Omental fat pad (tissue), 4 donors: ENCODE measurements around the gene GMDS. TPM values are rescaled to one million over a fixed set of nuclear protein-coding genes. Genes with fewer than 3 reads are reported as not detected.

Experiments
- ATAC-seq: fragments of 150-250 bp; one replicate; pipeline ENCODE4 v1.9.1; 2016; ENCODE audit warnings: mild to moderate bottlenecking, moderate library complexity; ENCODE audit not compliant: low FRiP score
- DNase-seq: peaks from one replicate; pipeline ENCODE4 v3.0.0-alpha.2; 2019; ENCODE audit warnings: low spot score
- total RNA-seq, 4 donors: library from RNA; depleted of rRNA; stranded (reverse); fragments of >200 nt; gene quantifications; one replicate each; pipeline ENCODE4 v1.1.0, GENCODE V29; 2016
- TF ChIP-seq, protein P1 (sequence below), 3 donors: fragments of 450-650 bp; IDR thresholded peaks; one replicate each; pipeline ENCODE4 v1.5.1; 2016 to 2017; ENCODE audit warnings: antibody characterized with exemption in 3 of 3, mild to moderate bottlenecking in 3 of 3, moderate library complexity in 2 of 3

GMDS gene
- total RNA-seq, 4 donors from 2014 or later, result 5.6 to 20.6 (median 10.7) TPM

DNA sequence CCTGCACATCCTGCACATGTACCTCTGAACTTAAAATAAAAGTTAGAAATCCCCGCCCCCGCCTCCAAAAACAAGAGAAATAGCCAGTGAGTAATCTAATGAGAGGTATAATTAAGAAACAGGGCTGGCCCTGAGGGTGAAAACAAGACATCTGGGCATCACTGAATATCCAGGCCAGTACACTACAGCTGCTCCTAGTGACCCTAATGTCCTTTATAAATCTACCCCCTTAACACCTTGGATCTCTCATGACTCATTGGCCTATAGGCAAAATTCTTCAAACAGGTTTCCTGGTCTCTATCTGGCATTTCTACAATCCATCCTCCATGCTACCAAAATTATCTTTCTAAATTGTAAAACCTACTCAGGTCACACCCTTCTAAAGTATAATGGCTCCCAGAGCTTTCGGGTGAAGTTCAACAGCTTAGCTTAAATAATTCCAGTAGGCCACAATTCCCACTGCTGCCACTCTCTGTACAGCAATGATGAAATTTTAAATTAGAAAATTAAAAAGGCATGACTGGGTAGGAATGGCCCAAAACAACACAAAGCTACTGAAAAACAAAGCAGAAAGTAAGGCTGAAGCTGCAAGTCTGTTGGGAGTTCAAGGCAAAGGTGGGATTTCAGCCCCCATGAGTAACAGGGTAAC is 260.9 kb downstream of the GMDS start:
- no peak for ATAC-seq
- TF ChIP-seq, protein P1, sequence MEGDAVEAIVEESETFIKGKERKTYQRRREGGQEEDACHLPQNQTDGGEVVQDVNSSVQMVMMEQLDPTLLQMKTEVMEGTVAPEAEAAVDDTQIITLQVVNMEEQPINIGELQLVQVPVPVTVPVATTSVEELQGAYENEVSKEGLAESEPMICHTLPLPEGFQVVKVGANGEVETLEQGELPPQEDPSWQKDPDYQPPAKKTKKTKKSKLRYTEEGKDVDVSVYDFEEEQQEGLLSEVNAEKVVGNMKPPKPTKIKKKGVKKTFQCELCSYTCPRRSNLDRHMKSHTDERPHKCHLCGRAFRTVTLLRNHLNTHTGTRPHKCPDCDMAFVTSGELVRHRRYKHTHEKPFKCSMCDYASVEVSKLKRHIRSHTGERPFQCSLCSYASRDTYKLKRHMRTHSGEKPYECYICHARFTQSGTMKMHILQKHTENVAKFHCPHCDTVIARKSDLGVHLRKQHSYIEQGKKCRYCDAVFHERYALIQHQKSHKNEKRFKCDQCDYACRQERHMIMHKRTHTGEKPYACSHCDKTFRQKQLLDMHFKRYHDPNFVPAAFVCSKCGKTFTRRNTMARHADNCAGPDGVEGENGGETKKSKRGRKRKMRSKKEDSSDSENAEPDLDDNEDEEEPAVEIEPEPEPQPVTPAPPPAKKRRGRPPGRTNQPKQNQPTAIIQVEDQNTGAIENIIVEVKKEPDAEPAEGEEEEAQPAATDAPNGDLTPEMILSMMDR (IDR thresholded peaks at IDR 0.05), result no peak
- no peak for DNase-seq

DNA sequence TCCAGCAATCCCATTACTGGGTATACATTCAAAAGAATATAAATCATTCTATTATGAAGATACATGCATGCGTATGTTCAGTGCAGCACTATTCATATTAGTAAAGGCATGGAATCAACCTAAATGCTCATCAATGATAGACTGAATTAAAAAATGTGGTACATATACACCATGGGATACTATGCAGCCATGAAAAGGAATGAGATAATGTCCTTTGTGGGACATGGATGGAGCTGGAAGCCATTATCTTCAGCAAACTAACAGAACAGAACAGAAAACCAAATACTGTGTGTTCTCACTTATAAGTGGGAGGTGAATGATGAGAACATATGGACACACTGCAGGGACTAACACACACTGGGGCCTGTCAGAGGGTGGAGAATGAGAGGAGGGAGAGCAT is 261.6 kb downstream of the GMDS start:
- TF ChIP-seq, protein P1 (IDR thresholded peaks at IDR 0.05), result no peak
- ATAC-seq, result no peak
- DNase-seq, result no peak

DNA sequence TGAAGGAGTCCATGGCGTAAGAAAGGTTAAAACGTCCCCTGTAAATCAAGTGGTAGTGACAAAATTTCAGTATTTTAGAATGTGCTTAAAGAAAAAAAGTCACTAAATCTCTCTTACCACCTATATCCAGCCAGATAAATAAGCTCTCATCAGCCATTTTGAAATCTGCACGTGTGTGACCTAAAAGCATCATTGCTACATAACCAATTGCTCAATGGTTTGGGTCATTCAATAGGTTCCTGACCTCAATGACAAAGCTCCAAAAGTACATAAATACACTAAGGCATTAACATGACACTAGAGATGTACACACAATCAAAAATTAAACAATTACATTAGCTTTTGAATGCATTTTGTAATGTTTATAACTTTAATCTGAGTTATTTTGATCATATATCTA is 272.4 kb downstream of the GMDS start:
- DNase-seq (no peak), ATAC-seq (no peak)
- TF ChIP-seq, protein P1 (IDR thresholded peaks at IDR 0.05), result no peak

DNA sequence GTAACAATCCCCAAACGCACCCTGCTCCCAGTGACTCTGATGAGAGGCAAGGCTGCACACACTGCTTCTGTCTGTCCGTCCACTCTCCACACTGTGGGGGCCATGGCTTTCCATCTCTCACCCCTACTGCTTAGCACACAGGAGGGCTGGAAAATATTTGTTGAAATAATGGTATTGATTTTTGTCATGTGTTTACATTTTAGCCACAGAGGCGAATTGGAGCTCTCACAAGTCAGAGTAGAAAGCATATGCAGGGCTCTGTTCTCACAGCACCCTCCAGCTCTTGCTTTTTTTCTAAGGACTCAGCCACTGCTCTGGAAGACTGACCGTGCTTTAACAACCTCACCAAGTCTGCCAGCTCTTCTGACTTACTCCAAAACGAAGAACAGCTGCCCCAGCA is 273.8 kb downstream of the GMDS start:
- TF ChIP-seq, protein P1 (IDR thresholded peaks at IDR 0.05), result no peak
- no peak for ATAC-seq
- no peak for DNase-seq

DNA sequence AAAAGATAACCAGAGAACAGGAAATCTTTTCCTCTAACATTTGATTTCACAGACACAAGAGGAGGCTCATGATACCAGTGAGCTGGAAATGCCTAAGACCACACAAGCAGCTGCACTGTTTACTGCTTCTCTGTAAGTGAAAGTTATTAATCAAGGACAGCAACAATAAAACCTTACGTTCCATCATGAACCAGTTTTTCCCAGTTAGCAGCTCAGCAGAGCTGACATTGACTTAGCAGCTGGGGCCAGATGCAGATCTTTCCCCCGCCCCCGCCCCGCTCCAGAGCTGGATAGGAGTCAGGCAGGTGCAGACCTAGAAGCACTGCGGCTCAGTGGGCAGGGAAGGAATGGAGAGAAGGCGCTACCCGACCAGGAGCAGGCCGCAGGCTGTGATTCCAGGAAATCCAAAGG is 275.2 kb downstream of the GMDS start:
- TF ChIP-seq, protein P1 (IDR thresholded peaks at IDR 0.05), result no peak
- ATAC-seq (no peak), DNase-seq (no peak)

DNA sequence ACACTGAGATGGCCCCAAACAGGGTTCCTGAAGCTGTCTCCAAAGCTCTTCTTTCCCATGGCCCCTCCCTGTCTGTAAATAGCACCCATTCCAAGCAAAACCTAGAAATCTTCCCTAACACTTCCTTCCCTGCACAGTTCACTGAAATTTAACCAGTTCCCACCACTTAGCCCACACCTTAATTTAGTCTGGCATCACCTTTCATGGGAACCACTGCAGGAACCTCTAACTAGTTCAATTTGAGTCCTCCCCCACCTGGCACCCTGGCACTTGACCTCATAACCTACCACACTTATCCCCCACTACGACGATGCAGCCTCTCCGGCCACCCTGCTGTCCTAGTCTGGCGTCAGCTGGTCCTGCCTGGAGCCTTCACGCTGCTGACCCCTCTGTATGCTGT is 278.7 kb downstream of the GMDS start:
- TF ChIP-seq, protein P1 (IDR thresholded peaks at IDR 0.05), result no peak
- ATAC-seq (no peak), DNase-seq (no peak)

DNA sequence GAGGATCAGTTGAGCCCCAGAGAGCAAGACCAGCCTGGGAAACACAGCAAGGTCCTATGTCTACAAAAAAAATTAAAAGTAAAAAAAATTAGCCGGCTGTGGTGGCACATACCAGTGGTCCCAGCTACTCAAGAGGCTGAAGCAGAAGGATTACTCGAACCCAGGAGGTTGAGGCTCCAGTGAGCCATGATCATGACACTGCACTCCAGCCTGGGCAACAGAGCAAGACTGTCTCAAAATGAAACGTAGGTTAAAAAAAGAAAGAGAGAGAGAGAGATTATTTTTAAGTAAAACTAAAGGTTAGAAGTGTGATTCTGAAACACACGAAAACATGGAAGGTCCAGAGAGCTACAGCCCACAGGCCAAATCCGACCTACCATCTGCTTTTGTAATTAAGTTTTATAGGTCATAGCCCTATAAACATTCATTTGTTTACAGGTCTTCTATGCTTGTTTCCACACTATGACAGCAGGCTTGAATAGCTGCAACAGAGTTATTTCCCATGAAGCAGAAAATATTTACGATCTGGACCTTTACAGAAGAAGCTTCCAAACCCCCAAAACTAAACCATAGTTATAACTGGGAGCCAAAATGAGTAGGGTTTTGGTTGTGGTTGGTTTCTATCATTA is 279.7 kb downstream of the GMDS start:
- TF ChIP-seq, protein P1 (IDR thresholded peaks at IDR 0.05), result no peak
- ATAC-seq, result no peak
- DNase-seq, result no peak
